DMS53 (cell line): Measurements from ENCODE around the gene MAN1C1.

Source experiments
- DNase-seq: peaks from one replicate; lab custom pipeline; 2025; lab: John Stamatoyannopoulos, UW

Gene MAN1C1

GRCh38 chr1:25765136-25765922, 148.7 kb downstream of the MAN1C1 start:
- no peak for DNase-seq

GRCh38 chr1:25765923-25766589, 149.5 kb downstream of the MAN1C1 start:
- DNase-seq, result no peak

- DNase-seq, result no peak
Measured at GRCh38 chr1:25766721-25767436, 150.3 kb downstream of the MAN1C1 start.

- DNase-seq, result no peak
Measured at GRCh38 chr1:25767437-25767770, 150.8 kb downstream of the MAN1C1 start.

- DNase-seq, result no peak
Measured at GRCh38 chr1:25768999-25769398, 152.4 kb downstream of the MAN1C1 start.

GRCh38 chr1:25769625-25770383, 153.2 kb downstream of the MAN1C1 start:
- DNase-seq, result no peak

- DNase-seq, result no peak
Measured at GRCh38 chr1:25770541-25771220, 154.1 kb downstream of the MAN1C1 start.

GRCh38 chr1:25771221-25772114, 154.9 kb downstream of the MAN1C1 start:
- peak; percentile 77 for DNase-seq

- DNase-seq, result no peak
Measured at GRCh38 chr1:25772164-25772563, 155.6 kb downstream of the MAN1C1 start.

GRCh38 chr1:25772692-25773245, 156.2 kb downstream of the MAN1C1 start:
- DNase-seq, result no peak

GRCh38 chr1:25773441-25774125, 157.0 kb downstream of the MAN1C1 start:
- DNase-seq, result peak; percentile 86

- peak; percentile 41 for DNase-seq
Measured at GRCh38 chr1:25774206-25774803, 157.7 kb downstream of the MAN1C1 start.

GRCh38 chr1:25774921-25775771, 158.6 kb downstream of the MAN1C1 start:
- DNase-seq, result peak; percentile 43

GRCh38 chr1:25779388-25779787, 162.8 kb downstream of the MAN1C1 start:
- DNase-seq, result no peak

GRCh38 chr1:25779894-25780293, 163.3 kb downstream of the MAN1C1 start:
- no peak for DNase-seq

GRCh38 chr1:25780318-25781129, 163.9 kb downstream of the MAN1C1 start:
- DNase-seq, result no peak

GRCh38 chr1:25781130-25781433, 164.5 kb downstream of the MAN1C1 start:
- no peak for DNase-seq
